H1 (cell line): ENCODE data around the gene UNC93A. TPM values are rescaled to one million over a fixed set of nuclear protein-coding genes. Genes with fewer than 3 reads are reported as not detected.

ENCODE experiments used
- CTCF ChIA-PET: fragments of 300-600 bp; sonication (Branson Sonifier 250); formaldehyde crosslinking; loops from one replicate; lab custom pipeline; 2021; ENCODE audit not compliant: partially characterized antibody; lab: Charles Lee
- POLR2A ChIA-PET: fragments of 300-600 bp; sonication (Branson Sonifier 250); formaldehyde crosslinking; loops from one replicate; lab custom pipeline; 2021; ENCODE audit warnings: inconsistent platforms; ENCODE audit not compliant: partially characterized antibody; lab: Charles Lee
- DNase-seq, 2 experiments: peaks; one replicate each; pipeline versions ENCODE4 v3.0.0 to v3.0.0-alpha.2; 2010 to 2022; ENCODE audit warnings: low spot score in 2 of 2, low read depth in 1 of 2, mixed read lengths in 1 of 2
- FAIRE-seq: peaks from 2 replicates; lab custom pipeline; 2011; peaks lifted over from hg19 to GRCh38; lab: Jason Lieb, UNC
- H2AFZ ChIP-seq: 2 replicates; pipeline ENCODE4 v1.8.1; 2012; ENCODE audit warnings: low read length, inconsistent platforms
- H2AK5ac ChIP-seq: 2 replicates; pipeline ENCODE4 v1.6.1; 2013; ENCODE audit warnings: low read depth, low read length
- H2BK120ac ChIP-seq: replicated peaks from 2 replicates; pipeline ENCODE3; 2013; ENCODE audit warnings: low read depth, low read length, inconsistent platforms
- H2BK12ac ChIP-seq: 2 replicates; pipeline ENCODE4 v1.6.1; 2013; ENCODE audit warnings: low read depth, low read length
- H2BK15ac ChIP-seq: 2 replicates; pipeline ENCODE4 v1.6.1; 2013; ENCODE audit warnings: low read length
- H2BK20ac ChIP-seq: 2 replicates; pipeline ENCODE4 v1.6.1; 2013; ENCODE audit warnings: low read length
- H2BK5ac ChIP-seq: 2 replicates; pipeline ENCODE4 v1.6.1; 2013; ENCODE audit warnings: low read depth, low read length
- H3K14ac ChIP-seq: 2 replicates; pipeline ENCODE4 v1.6.1; 2013; ENCODE audit warnings: inconsistent platforms; ENCODE audit not compliant: insufficient read length
- H3K18ac ChIP-seq: 2 replicates; pipeline ENCODE4 v1.6.1; 2013; ENCODE audit warnings: low read length; ENCODE audit errors: extremely low read depth
- H3K23ac ChIP-seq: 2 replicates; pipeline ENCODE4 v1.6.1; 2013; ENCODE audit warnings: inconsistent platforms; ENCODE audit not compliant: insufficient read length
- H3K23me2 ChIP-seq: 2 replicates; pipeline ENCODE4 v1.6.1; 2013; ENCODE audit warnings: low read depth, low read length
- H3K27ac ChIP-seq: 2 replicates; pipeline ENCODE4 v1.6.1; 2011; ENCODE audit warnings: low read depth, low read length, inconsistent platforms
- H3K27me3 ChIP-seq, 4 experiments: replicated peaks in 1 of 4; 1 replicate in 1 of 4; 2 replicates in 3 of 4; pipeline versions ENCODE4 v1.6.1 to v1.8.1; 2011 to 2013; ENCODE audit warnings: low read length in 3 of 4, mild to moderate bottlenecking in 3 of 4, inconsistent platforms in 2 of 4, mixed read lengths in 2 of 4, moderate library complexity in 1 of 4; ENCODE audit not compliant: control insufficient read depth in 3 of 4, insufficient read depth in 3 of 4; ENCODE audit errors: extremely low read depth in 1 of 4
- H3K36me3 ChIP-seq, 4 experiments: 2 replicates each; pipeline versions ENCODE4 v1.6.1 to v1.8.1; 2011 to 2013; ENCODE audit warnings: mild to moderate bottlenecking in 4 of 4, low read length in 3 of 4, moderate library complexity in 2 of 4, control low read depth in 1 of 4, inconsistent platforms in 1 of 4; ENCODE audit not compliant: insufficient read depth in 4 of 4, control insufficient read depth in 2 of 4
- H3K4ac ChIP-seq: replicated peaks from 2 replicates; pipeline ENCODE3; 2013; ENCODE audit warnings: low read length, low read depth, mixed read lengths, inconsistent platforms; ENCODE audit not compliant: insufficient read length
- H3K4me1 ChIP-seq, 4 experiments: replicated peaks in 1 of 4; 1 replicate in 1 of 4; 2 replicates in 3 of 4; pipeline versions ENCODE4 v1.6.1 to v1.8.1; 2011 to 2013; ENCODE audit warnings: low read length in 3 of 4, inconsistent platforms in 2 of 4, mixed read lengths in 1 of 4; ENCODE audit not compliant: insufficient read depth in 4 of 4, control insufficient read depth in 3 of 4
- H3K4me2 ChIP-seq, 2 experiments: 2 replicates each; pipeline versions ENCODE4 v1.6.1 to v1.8.1; 2011 to 2013; ENCODE audit warnings: low read depth in 2 of 2, low read length in 2 of 2, control low read depth in 1 of 2, inconsistent platforms in 1 of 2, mild to moderate bottlenecking in 1 of 2; ENCODE audit not compliant: insufficient read depth in 1 of 2
- H3K4me3 ChIP-seq, 4 experiments: fragments of 200-600, 300-600 bp in 1 of 4; sonication (generic), shearing (Covaris generic), sonication (Bioruptor Twin) in 1 of 4; 2 replicates each; pipeline versions ENCODE4 v1.5.1 to v1.8.1; 2011 to 2016; ENCODE audit warnings: low read length in 4 of 4, low read depth in 3 of 4, control low read depth in 2 of 4, inconsistent platforms in 2 of 4, mild to moderate bottlenecking in 2 of 4, mixed read lengths in 1 of 4, moderate library complexity in 1 of 4; ENCODE audit not compliant: insufficient read depth in 2 of 4; ENCODE audit errors: extremely low read depth in 1 of 4
- H3K56ac ChIP-seq: replicated peaks from 2 replicates; pipeline ENCODE3; 2013; ENCODE audit warnings: low read depth, mild to moderate bottlenecking, mixed read lengths, low read length, inconsistent platforms; ENCODE audit not compliant: insufficient read length
- H3K79me1 ChIP-seq: 2 replicates; pipeline ENCODE4 v1.6.1; 2013; ENCODE audit warnings: low read depth, low read length, control low read depth
- H3K79me2 ChIP-seq, 2 experiments: 2 replicates each; pipeline versions ENCODE4 v1.6.1 to v1.8.1; 2012 to 2013; ENCODE audit warnings: low read length in 2 of 2, mild to moderate bottlenecking in 2 of 2, inconsistent platforms in 1 of 2; ENCODE audit not compliant: insufficient read depth in 2 of 2, control insufficient read depth in 1 of 2
- H3K9ac ChIP-seq, 4 experiments: replicated peaks in 1 of 4; 1 replicate in 1 of 4; 2 replicates in 3 of 4; pipeline versions ENCODE4 v1.6.1 to v1.8.1; 2011 to 2013; ENCODE audit warnings: low read depth in 3 of 4, low read length in 3 of 4, control low read depth in 2 of 4, mild to moderate bottlenecking in 2 of 4, moderate library complexity in 2 of 4, inconsistent platforms in 1 of 4; ENCODE audit errors: extremely low read depth in 1 of 4
- H3K9me3 ChIP-seq, 2 experiments: 2 replicates each; pipeline versions ENCODE4 v1.6.1 to v1.8.1; 2012 to 2013; ENCODE audit warnings: mild to moderate bottlenecking in 2 of 2, moderate library complexity in 2 of 2, control low read depth in 1 of 2, inconsistent platforms in 1 of 2, low read depth in 1 of 2, low read length in 1 of 2, mixed read lengths in 1 of 2; ENCODE audit not compliant: insufficient read depth in 2 of 2
- H4K20me1 ChIP-seq, 2 experiments: replicated peaks in 1 of 2; 2 replicates each; pipeline versions ENCODE3 to v1.8.1; 2011 to 2013; ENCODE audit warnings: inconsistent platforms in 2 of 2, low read length in 2 of 2, mild to moderate bottlenecking in 1 of 2; ENCODE audit not compliant: insufficient read depth in 2 of 2, control insufficient read depth in 1 of 2
- H4K5ac ChIP-seq: 2 replicates; pipeline ENCODE4 v1.6.1; 2013; ENCODE audit warnings: low read length, low read depth, mixed read lengths, inconsistent platforms; ENCODE audit not compliant: insufficient read length
- H4K8ac ChIP-seq: 2 replicates; pipeline ENCODE4 v1.8.0; 2013; ENCODE audit warnings: mild to moderate bottlenecking, moderate library complexity, low read length, inconsistent platforms; ENCODE audit not compliant: insufficient read depth; ENCODE audit errors: extremely low read depth
- H4K91ac ChIP-seq: replicated peaks from 2 replicates; pipeline ENCODE3; 2013; ENCODE audit warnings: low read length, mixed read lengths, inconsistent platforms; ENCODE audit not compliant: insufficient read length
- BCL11A ChIP-seq, 2 experiments: IDR thresholded peaks; one replicate each; pipeline ENCODE4 v1.6.1; 2011; ENCODE audit warnings: low read depth in 2 of 2, low read length in 2 of 2, mild to moderate bottlenecking in 2 of 2
- CBX8 ChIP-seq: fragments of 300-800, 300-1000 bp; sonication (generic); IDR thresholded peaks from 2 replicates; pipeline ENCODE4 v1.7.1; 2016; ENCODE audit warnings: low read depth, low read length, borderline replicate concordance
- CREB1 ChIP-seq: IDR thresholded peaks from 2 replicates; pipeline ENCODE4 v1.6.1; 2012; ENCODE audit warnings: inconsistent platforms
- SP2 ChIP-seq: IDR thresholded peaks from 2 replicates; pipeline ENCODE4 v1.6.1; 2012; ENCODE audit warnings: mild to moderate bottlenecking, low read length, inconsistent platforms
- WGBS, 2 experiments: shearing (Covaris generic) in 1 of 2; methylation state at CpG; one replicate each; pipeline versions ENCODE4 v1.1.6 to v1.1.7; 2013 to 2015; ENCODE audit warnings: low lambda C conversion rate in 2 of 2, mixed read lengths in 2 of 2, inconsistent platforms in 1 of 2, low coverage in 1 of 2, missing lambda C conversion rate in 1 of 2; ENCODE audit not compliant: insufficient replicate concordance in 2 of 2, insufficient coverage in 1 of 2, insufficient read length in 1 of 2; ENCODE audit errors: extremely low coverage in 1 of 2, missing lambda C conversion rate in 1 of 2; 5-methylcytosine and 5-hydroxymethylcytosine counted together
- polyA plus RNA-seq, 7 experiments: library from polyadenylated mRNA; depleted of rRNA in 3 of 7; stranded (reverse) in 5 of 7; unstranded in 2 of 7; fragments of >200 nt in 5 of 7; fragments of 200-250 nt in 2 of 7; gene quantifications; 1 replicate in 5 of 7; 2 replicates in 1 of 7; 4 replicates in 1 of 7; pipeline versions ENCODE4 v1.2.1 to v1.2.3, GENCODE V29; 2011 to 2013; ENCODE audit warnings: missing spikeins in 2 of 7, mixed read lengths in 2 of 7
- total RNA-seq: library from RNA; stranded (reverse); fragmentation: NEBNext Ultra II Directional; extraction: Animal tissue kit (Norgen Biotek cat#: 25700); gene quantifications from 2 replicates; pipeline ENCODE4 v1.2.1, GENCODE V29; 2021

The UNC93A gene
- total and polyA plus RNA-seq, 2 of the 8 experiments (the other 6 are each of a cell fraction or from before 2014, with no cell fraction given), result 0.39 TPM; not detected in 1

DNA sequence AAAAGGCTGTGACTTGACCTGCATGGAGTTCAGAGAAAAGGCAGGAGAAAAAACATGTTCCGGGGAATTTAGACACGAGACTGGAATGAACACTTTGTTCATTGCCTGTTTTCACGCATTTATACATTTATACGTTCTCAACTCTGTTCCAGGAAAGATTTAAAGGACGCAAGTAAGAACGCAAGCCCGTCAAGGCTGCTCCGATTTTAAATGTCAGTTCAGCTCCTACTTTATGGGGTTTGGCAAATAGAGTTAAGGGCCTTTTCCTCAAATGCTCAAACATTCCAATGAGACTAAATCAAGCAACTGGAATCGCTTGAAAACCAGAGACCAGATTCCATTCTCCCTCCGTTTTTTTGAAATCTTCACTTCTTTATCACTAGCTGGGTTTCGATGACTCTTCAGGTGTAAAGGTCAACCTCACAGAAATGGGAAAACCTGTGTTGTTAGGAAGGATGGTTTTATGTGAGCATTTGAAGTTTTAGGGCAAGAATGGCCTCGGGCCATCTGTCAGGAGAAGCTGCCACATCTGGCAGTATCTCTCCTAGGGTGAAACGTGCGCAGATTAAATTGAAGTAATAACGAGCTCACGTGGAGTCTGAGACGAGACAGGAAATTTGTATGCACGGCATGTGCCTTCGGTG lies 58.6 kb downstream of the UNC93A start:
- no peaks in the 10 kb centered on the region for H4K20me1 ChIP-seq

More for the DNA sequence above, 58.6 kb downstream of the UNC93A start:
- peaks cover 8% of the 10 kb centered on the region; the same call in 1 of the 2 replicates for H3K23me2 ChIP-seq
- H3K4me2 ChIP-seq, result peak overlapping the region; percentile 21 to 84; a peak in 3 of 4 replicates
- no peak overlapping the region for H4K91ac ChIP-seq
- peaks cover 5 to 22% (median 18%) of the 10 kb centered on the region in 4 experiments for H3K27me3 ChIP-seq
- no peak overlapping the region for H2AFZ ChIP-seq
- TF ChIP-seq BCL11A (IDR thresholded peaks at IDR 0.05; ENCODE audit: low read depth in 2 of 2, low read length in 2 of 2) (no peak), CREB1 (no peak), SP2 (no peak), CBX8 (no peak)
- no peaks in the 10 kb centered on the region for H3K36me3 ChIP-seq
- no peak overlapping the region for H3K27ac ChIP-seq
- no peak overlapping the region for H4K8ac ChIP-seq
- CTCF ChIA-PET, result interaction anchor here (0.6 to 3.0 kb wide), 12 partner anchors 9 to 165 kb away, joined by 3 to 20 read pairs (median 3); partner anchors contain the start of gene UNC93A
- peak overlapping the region in 1 of 4 experiments; percentile 57; a peak in 2 of 8 replicates for H3K4me3 ChIP-seq
- no peak overlapping the region for H3K18ac ChIP-seq
- no peak overlapping the region for H3K14ac ChIP-seq
- no peak overlapping the region for H2BK5ac ChIP-seq
- H2BK20ac ChIP-seq, result no peak overlapping the region
- no peak overlapping the region for H2BK12ac ChIP-seq
- H3K4ac ChIP-seq, result no peak overlapping the region
- H4K5ac ChIP-seq, result no peak overlapping the region
- DNase-seq (no peak), FAIRE-seq (no peak)
- WGBS, 2 experiments, result 78% methylated on average over 19 of the region's 19 CpGs; no CpG with 5 or more reads in 1 of the 2 experiments
- no peak overlapping the region for H2AK5ac ChIP-seq
- peaks cover 0 to 3% (median 0%) of the 10 kb centered on the region in 4 experiments; a peak in 2 of 7 replicates for H3K4me1 ChIP-seq
- no peaks in the 10 kb centered on the region for H3K79me2 ChIP-seq
- POLR2A ChIA-PET, result interaction anchor here (0.6 to 1.4 kb wide), 2 partner anchors 116 to 158 kb away, joined by 3 read pairs; no protein-coding TSS in a partner anchor
- H3K23ac ChIP-seq, result no peak overlapping the region
- no peak overlapping the region for H2BK15ac ChIP-seq
- H2BK120ac ChIP-seq, result no peak overlapping the region
- peaks cover 2 to 4% of the 10 kb centered on the region in 2 experiments; a peak in 2 of 4 replicates for H3K9me3 ChIP-seq
- no peaks in the 10 kb centered on the region for H3K79me1 ChIP-seq
- H3K56ac ChIP-seq, result no peak overlapping the region
- no peak overlapping the region for H3K9ac ChIP-seq
